Neural cell (in vitro differentiated cells): ENCODE measurements around the gene RNF25.

Experiments
- EP300 ChIP-seq: fragments of 450-650 bp; conservative IDR thresholded peaks from 2 replicates; pipeline ENCODE4 v1.6.1; 2014; ENCODE audit warnings: antibody characterized with exemption, mild to moderate bottlenecking, moderate library complexity; ENCODE audit not compliant: poor library complexity, severe bottlenecking
- EZH2 ChIP-seq: fragments of 200-600, 300-800 bp; shearing (Covaris generic), sonication (generic); IDR thresholded peaks from 2 replicates; pipeline ENCODE4 v1.6.1; 2014; ENCODE audit warnings: antibody characterized with exemption, low read length, borderline replicate concordance, mild to moderate bottlenecking; ENCODE audit not compliant: insufficient read depth, poor library complexity, severe bottlenecking
- POLR2AphosphoS5 ChIP-seq: IDR thresholded peaks from 2 replicates; pipeline ENCODE4 v1.6.1; 2012
- RAD21 ChIP-seq: fragments of 450-650 bp; conservative IDR thresholded peaks from 2 replicates; pipeline ENCODE4 v1.6.1; 2014; ENCODE audit warnings: antibody characterized with exemption, mild to moderate bottlenecking, moderate library complexity
- REST ChIP-seq: IDR thresholded peaks from 2 replicates; pipeline ENCODE4 v1.6.1; 2012; ENCODE audit warnings: borderline replicate concordance
- TAF1 ChIP-seq: IDR thresholded peaks from 2 replicates; pipeline ENCODE4 v1.6.1; 2012; ENCODE audit warnings: low read depth
- TF ChIP-seq, protein P1 (sequence below): fragments of 450-650 bp; IDR thresholded peaks from 2 replicates; pipeline ENCODE4 v1.5.1; 2014; ENCODE audit warnings: antibody characterized with exemption, mild to moderate bottlenecking, moderate library complexity; ENCODE audit not compliant: poor library complexity, severe bottlenecking

GRCh38 chr2:218713922-218714321 is 42.1 kb upstream of the RNF25 start:
- TF ChIP-seq, protein P1, sequence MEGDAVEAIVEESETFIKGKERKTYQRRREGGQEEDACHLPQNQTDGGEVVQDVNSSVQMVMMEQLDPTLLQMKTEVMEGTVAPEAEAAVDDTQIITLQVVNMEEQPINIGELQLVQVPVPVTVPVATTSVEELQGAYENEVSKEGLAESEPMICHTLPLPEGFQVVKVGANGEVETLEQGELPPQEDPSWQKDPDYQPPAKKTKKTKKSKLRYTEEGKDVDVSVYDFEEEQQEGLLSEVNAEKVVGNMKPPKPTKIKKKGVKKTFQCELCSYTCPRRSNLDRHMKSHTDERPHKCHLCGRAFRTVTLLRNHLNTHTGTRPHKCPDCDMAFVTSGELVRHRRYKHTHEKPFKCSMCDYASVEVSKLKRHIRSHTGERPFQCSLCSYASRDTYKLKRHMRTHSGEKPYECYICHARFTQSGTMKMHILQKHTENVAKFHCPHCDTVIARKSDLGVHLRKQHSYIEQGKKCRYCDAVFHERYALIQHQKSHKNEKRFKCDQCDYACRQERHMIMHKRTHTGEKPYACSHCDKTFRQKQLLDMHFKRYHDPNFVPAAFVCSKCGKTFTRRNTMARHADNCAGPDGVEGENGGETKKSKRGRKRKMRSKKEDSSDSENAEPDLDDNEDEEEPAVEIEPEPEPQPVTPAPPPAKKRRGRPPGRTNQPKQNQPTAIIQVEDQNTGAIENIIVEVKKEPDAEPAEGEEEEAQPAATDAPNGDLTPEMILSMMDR, result no peak
- TF ChIP-seq EP300 (no peak), POLR2AphosphoS5 (no peak), TAF1 (no peak), RAD21 (no peak), EZH2 (no peak), REST (no peak)
